ENCODE results near the gene GNG12.

Gene GNG12

GRCh38 chr1:67817319-67817718 is 15.9 kb downstream of the GNG12 start:
- H3K27me3 ChIP-seq (ENCODE audit: control insufficient read depth in 5 of 5, insufficient read depth in 4 of 5, low read length in 5 of 5), result no peaks in the 10 kb centered on the region
- no peaks in the 10 kb centered on the region for H3K9me3 ChIP-seq (ENCODE audit: control insufficient read depth in 5 of 5, low read length in 5 of 5)
- no peak overlapping the region for H3K9ac ChIP-seq (ENCODE audit: low read length in 5 of 5)
- H3K4me3 ChIP-seq (ENCODE audit: low read depth in 1 of 5, low read length in 5 of 5), result no peak overlapping the region
- no peaks in the 10 kb centered on the region for H3K36me3 ChIP-seq (ENCODE audit: control insufficient read depth in 5 of 5, insufficient read depth in 5 of 5, low read length in 5 of 5)
- peaks cover 1 to 80% (median 55%) of the 10 kb centered on the region in 5 donors for H3K4me1 ChIP-seq (ENCODE audit: control insufficient read depth in 5 of 5, insufficient read depth in 5 of 5, low read length in 5 of 5)
- H3K27ac ChIP-seq (ENCODE audit: low read depth, low read length), result peak overlapping the region; percentile 85

- H3K4me3 ChIP-seq (ENCODE audit: low read depth in 1 of 5, low read length in 5 of 5), result no peak overlapping the region
- H3K4me1 ChIP-seq (ENCODE audit: control insufficient read depth in 5 of 5, insufficient read depth in 5 of 5, low read length in 5 of 5), result peaks cover 1 to 88% (median 63%) of the 10 kb centered on the region in 5 donors
- no peaks in the 10 kb centered on the region for H3K9me3 ChIP-seq (ENCODE audit: control insufficient read depth in 5 of 5, low read length in 5 of 5)
- H3K27me3 ChIP-seq (ENCODE audit: control insufficient read depth in 5 of 5, insufficient read depth in 4 of 5, low read length in 5 of 5), result no peaks in the 10 kb centered on the region
- H3K36me3 ChIP-seq (ENCODE audit: control insufficient read depth in 5 of 5, insufficient read depth in 5 of 5, low read length in 5 of 5), result no peaks in the 10 kb centered on the region
- no peak overlapping the region for H3K9ac ChIP-seq (ENCODE audit: low read length in 5 of 5)
- H3K27ac ChIP-seq (ENCODE audit: low read depth, low read length), result peak overlapping the region; percentile 85
These were observed 16.8 kb downstream of the GNG12 start for GRCh38 chr1:67816506-67816905.

DNA sequence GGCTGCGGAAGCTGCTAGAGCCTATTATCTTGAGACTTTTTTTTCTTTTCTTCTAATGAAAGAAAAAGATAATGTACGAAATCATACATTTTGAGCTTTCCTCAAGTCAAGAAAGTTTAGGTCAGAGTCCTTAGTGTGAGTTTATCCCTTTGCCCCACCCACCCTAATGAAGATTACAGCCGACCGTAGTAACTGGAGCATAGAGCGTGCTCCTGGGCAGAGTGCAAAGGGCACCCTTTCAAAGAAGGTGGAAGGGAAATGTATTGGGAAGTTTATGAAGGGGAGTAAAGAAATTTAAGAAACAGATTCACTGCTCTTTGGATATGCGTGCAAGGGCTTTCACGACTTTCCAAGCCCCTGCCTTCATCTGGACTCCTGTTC is 17.2 kb downstream of the GNG12 start:
- Histone ChIP-seq H3K27ac (ENCODE audit: low read depth, low read length) (peak overlapping the region; percentile 85), H3K4me1 (ENCODE audit: control insufficient read depth in 5 of 5, insufficient read depth in 5 of 5, low read length in 5 of 5) (peaks cover 1 to 86% (median 61%) of the 10 kb centered on the region in 5 donors), H3K9me3 (ENCODE audit: control insufficient read depth in 5 of 5, low read length in 5 of 5) (no peaks in the 10 kb centered on the region), H3K4me3 (ENCODE audit: low read depth in 1 of 5, low read length in 5 of 5) (no peak overlapping the region), H3K27me3 (ENCODE audit: control insufficient read depth in 5 of 5, insufficient read depth in 4 of 5, low read length in 5 of 5) (no peaks in the 10 kb centered on the region), H3K36me3 (ENCODE audit: control insufficient read depth in 5 of 5, insufficient read depth in 5 of 5, low read length in 5 of 5) (no peaks in the 10 kb centered on the region), H3K9ac (ENCODE audit: low read length in 5 of 5) (no peak overlapping the region)

DNA sequence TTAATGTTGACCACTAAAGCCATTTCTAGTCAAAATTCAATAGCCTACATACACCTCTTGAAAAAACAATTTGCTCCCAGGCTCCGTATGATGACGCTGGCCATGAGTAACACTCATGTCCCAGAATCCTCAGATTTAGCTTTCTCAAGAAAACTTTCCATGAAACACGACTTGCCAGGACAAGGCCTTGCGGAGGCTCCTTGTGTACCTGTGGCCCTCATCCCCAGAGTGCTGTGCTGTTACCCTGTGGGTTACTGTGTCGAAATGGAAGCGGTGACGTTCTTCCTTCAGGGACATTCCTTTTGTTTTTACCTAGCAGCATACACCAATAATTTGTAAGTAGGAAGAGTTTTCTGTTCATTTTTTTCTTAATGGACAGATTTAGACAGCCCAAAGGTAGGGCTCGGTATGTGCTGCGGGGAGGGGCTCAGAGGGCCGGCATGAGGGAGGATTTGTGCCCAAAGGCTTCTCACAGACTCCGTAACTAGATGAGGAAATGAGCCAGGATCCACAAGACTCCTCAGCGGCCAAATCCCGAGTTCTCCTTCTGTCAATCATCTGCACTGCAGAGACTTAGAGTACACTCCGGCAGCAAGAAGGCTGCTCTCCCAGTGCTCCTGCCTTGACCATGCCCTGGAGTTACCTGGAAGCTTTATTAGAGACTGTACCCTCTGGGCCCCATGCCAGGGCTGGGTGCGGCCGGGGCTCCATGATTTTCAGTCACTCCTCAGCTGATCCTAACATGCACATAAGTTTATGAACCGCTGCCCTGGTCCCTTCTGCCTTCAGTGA is 17.8 kb downstream of the GNG12 start:
- Histone ChIP-seq H3K4me1 (ENCODE audit: control insufficient read depth in 5 of 5, insufficient read depth in 5 of 5, low read length in 5 of 5) (peaks cover 1 to 80% (median 59%) of the 10 kb centered on the region in 5 donors), H3K27ac (ENCODE audit: low read depth, low read length) (peak overlapping the region; percentile 85), H3K4me3 (ENCODE audit: low read depth in 1 of 5, low read length in 5 of 5) (no peak overlapping the region)

GRCh38 chr1:67814121-67814772 is 19.0 kb downstream of the GNG12 start:
- peak overlapping the region in 2 of 5 donors; percentile 16 to 73 for H3K9ac ChIP-seq (ENCODE audit: low read length in 5 of 5)
- H3K4me3 ChIP-seq (ENCODE audit: low read depth in 1 of 5, low read length in 5 of 5), result no peak overlapping the region

More for the DNA sequence above, 17.8 kb downstream of the GNG12 start:
- no peak overlapping the region for H3K9ac ChIP-seq (ENCODE audit: low read length in 5 of 5)
- H3K27me3 ChIP-seq (ENCODE audit: control insufficient read depth in 5 of 5, insufficient read depth in 4 of 5, low read length in 5 of 5), result no peaks in the 10 kb centered on the region
- no peaks in the 10 kb centered on the region for H3K9me3 ChIP-seq (ENCODE audit: control insufficient read depth in 5 of 5, low read length in 5 of 5)
- H3K36me3 ChIP-seq (ENCODE audit: control insufficient read depth in 5 of 5, insufficient read depth in 5 of 5, low read length in 5 of 5), result no peaks in the 10 kb centered on the region

DNA sequence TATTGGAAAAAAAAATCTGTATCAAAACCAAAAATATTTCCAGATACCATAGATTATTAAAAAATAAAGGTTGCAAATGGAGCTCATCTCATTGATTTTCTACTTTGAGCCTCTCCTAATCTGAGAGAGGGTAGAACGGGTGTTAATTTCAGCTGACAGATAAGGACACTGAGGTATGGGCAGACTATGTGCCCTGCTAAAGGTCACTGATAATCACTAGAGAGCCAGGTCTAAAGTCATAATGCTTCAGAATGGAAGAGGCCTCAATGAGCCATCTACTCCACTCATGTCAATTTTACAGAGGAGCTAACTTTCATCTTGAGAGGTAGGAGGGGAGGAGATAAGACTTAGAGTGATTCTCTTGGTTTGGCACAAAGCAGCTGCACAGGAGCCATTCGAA is 21.0 kb downstream of the GNG12 start:
- H3K4me1 ChIP-seq (ENCODE audit: control insufficient read depth in 5 of 5, insufficient read depth in 5 of 5, low read length in 5 of 5), result peaks cover 1 to 48% (median 39%) of the 10 kb centered on the region in 5 donors

More at GRCh38 chr1:67814121-67814772, 19.0 kb downstream of the GNG12 start:
- H3K27me3 ChIP-seq (ENCODE audit: control insufficient read depth in 5 of 5, insufficient read depth in 4 of 5, low read length in 5 of 5), result no peaks in the 10 kb centered on the region
- H3K36me3 ChIP-seq (ENCODE audit: control insufficient read depth in 5 of 5, insufficient read depth in 5 of 5, low read length in 5 of 5), result no peaks in the 10 kb centered on the region
- peak overlapping the region; percentile 85 for H3K27ac ChIP-seq (ENCODE audit: low read depth, low read length)
- H3K9me3 ChIP-seq (ENCODE audit: control insufficient read depth in 5 of 5, low read length in 5 of 5), result no peaks in the 10 kb centered on the region
- H3K4me1 ChIP-seq (ENCODE audit: control insufficient read depth in 5 of 5, insufficient read depth in 5 of 5, low read length in 5 of 5), result peaks cover 1 to 67% (median 52%) of the 10 kb centered on the region in 5 donors

DNA sequence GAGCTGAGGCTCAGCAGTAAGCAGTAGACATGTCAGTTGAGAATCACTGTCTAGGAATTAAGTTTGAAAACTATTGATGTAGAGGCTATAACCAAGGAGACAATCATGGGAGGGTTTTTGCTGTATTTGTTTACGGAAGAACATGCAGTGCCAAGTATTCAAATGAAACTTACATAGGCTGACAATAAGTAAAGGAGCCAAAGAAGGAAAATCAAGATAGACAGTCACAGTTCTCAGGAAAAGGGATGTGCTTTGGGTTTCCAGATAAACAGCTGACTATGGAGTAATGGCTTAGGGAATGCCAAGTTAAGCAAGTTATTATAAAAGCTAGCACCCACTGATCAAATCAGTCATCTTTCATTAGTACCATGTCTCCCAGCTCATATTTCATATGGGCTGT is 21.5 kb downstream of the GNG12 start:
- Histone ChIP-seq H3K4me3 (ENCODE audit: low read depth in 1 of 5, low read length in 5 of 5) (no peak overlapping the region), H3K27ac (ENCODE audit: low read depth, low read length) (peak overlapping the region; percentile 3), H3K36me3 (ENCODE audit: control insufficient read depth in 5 of 5, insufficient read depth in 5 of 5, low read length in 5 of 5) (no peaks in the 10 kb centered on the region), H3K9me3 (ENCODE audit: control insufficient read depth in 5 of 5, low read length in 5 of 5) (no peaks in the 10 kb centered on the region), H3K4me1 (ENCODE audit: control insufficient read depth in 5 of 5, insufficient read depth in 5 of 5, low read length in 5 of 5) (peaks cover 1 to 44% (median 37%) of the 10 kb centered on the region in 5 donors), H3K9ac (ENCODE audit: low read length in 5 of 5) (peak overlapping the region in 1 of 5 donors; percentile 34), H3K27me3 (ENCODE audit: control insufficient read depth in 5 of 5, insufficient read depth in 4 of 5, low read length in 5 of 5) (no peaks in the 10 kb centered on the region)

More for the DNA sequence above, 21.0 kb downstream of the GNG12 start:
- Histone ChIP-seq H3K4me3 (ENCODE audit: low read depth in 1 of 5, low read length in 5 of 5) (no peak overlapping the region), H3K27me3 (ENCODE audit: control insufficient read depth in 5 of 5, insufficient read depth in 4 of 5, low read length in 5 of 5) (no peaks in the 10 kb centered on the region), H3K36me3 (ENCODE audit: control insufficient read depth in 5 of 5, insufficient read depth in 5 of 5, low read length in 5 of 5) (no peaks in the 10 kb centered on the region), H3K9ac (ENCODE audit: low read length in 5 of 5) (peak overlapping the region in 1 of 5 donors; percentile 34), H3K27ac (ENCODE audit: low read depth, low read length) (peak overlapping the region; percentile 85), H3K9me3 (ENCODE audit: control insufficient read depth in 5 of 5, low read length in 5 of 5) (no peaks in the 10 kb centered on the region)

GRCh38 chr1:67809887-67810286 is 23.4 kb downstream of the GNG12 start:
- H3K9ac ChIP-seq (ENCODE audit: low read length in 5 of 5), result no peak overlapping the region
- no peaks in the 10 kb centered on the region for H3K9me3 ChIP-seq (ENCODE audit: control insufficient read depth in 5 of 5, low read length in 5 of 5)
- no peaks in the 10 kb centered on the region for H3K27me3 ChIP-seq (ENCODE audit: control insufficient read depth in 5 of 5, insufficient read depth in 4 of 5, low read length in 5 of 5)
- H3K27ac ChIP-seq (ENCODE audit: low read depth, low read length), result no peak overlapping the region
- peaks cover 1 to 32% (median 24%) of the 10 kb centered on the region in 5 donors for H3K4me1 ChIP-seq (ENCODE audit: control insufficient read depth in 5 of 5, insufficient read depth in 5 of 5, low read length in 5 of 5)
- H3K4me3 ChIP-seq (ENCODE audit: low read depth in 1 of 5, low read length in 5 of 5), result no peak overlapping the region
- no peaks in the 10 kb centered on the region for H3K36me3 ChIP-seq (ENCODE audit: control insufficient read depth in 5 of 5, insufficient read depth in 5 of 5, low read length in 5 of 5)

DNA sequence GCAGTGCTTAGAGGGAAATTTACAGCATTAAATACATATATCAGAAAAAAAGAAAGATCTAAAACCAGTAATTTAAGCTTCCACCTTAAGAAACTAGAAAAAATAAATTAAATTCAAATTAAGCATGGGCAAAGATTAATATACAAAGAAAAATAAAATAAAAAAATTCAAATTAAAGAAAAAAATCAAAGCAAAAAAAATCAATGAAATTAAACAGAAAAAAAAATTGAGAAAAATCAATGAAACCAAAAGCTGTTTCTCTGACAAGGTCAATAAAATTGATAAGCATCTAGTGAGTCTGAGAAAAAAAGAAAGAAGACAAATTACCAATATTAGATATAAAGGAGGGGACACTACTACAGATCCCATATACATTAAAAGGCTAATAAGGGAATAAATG is 26.0 kb downstream of the GNG12 start:
- no peaks in the 10 kb centered on the region for H3K27me3 ChIP-seq (ENCODE audit: control insufficient read depth in 5 of 5, insufficient read depth in 4 of 5, low read length in 5 of 5)
- H3K4me1 ChIP-seq (ENCODE audit: control insufficient read depth in 5 of 5, insufficient read depth in 5 of 5, low read length in 5 of 5), result peaks cover 11 to 37% (median 31%) of the 10 kb centered on the region in 5 donors
- no peaks in the 10 kb centered on the region for H3K9me3 ChIP-seq (ENCODE audit: control insufficient read depth in 5 of 5, low read length in 5 of 5)
- no peak overlapping the region for H3K27ac ChIP-seq (ENCODE audit: low read depth, low read length)
- H3K4me3 ChIP-seq (ENCODE audit: low read depth in 1 of 5, low read length in 5 of 5), result no peak overlapping the region
- no peak overlapping the region for H3K9ac ChIP-seq (ENCODE audit: low read length in 5 of 5)
- H3K36me3 ChIP-seq (ENCODE audit: control insufficient read depth in 5 of 5, insufficient read depth in 5 of 5, low read length in 5 of 5), result no peaks in the 10 kb centered on the region

GRCh38 chr1:67804710-67805109 is 28.6 kb downstream of the GNG12 start:
- Histone ChIP-seq H3K36me3 (ENCODE audit: control insufficient read depth in 5 of 5, insufficient read depth in 5 of 5, low read length in 5 of 5) (no peaks in the 10 kb centered on the region), H3K4me1 (ENCODE audit: control insufficient read depth in 5 of 5, insufficient read depth in 5 of 5, low read length in 5 of 5) (peaks cover 11 to 34% (median 26%) of the 10 kb centered on the region in 5 donors), H3K27ac (ENCODE audit: low read depth, low read length) (no peak overlapping the region), H3K9ac (ENCODE audit: low read length in 5 of 5) (no peak overlapping the region), H3K4me3 (ENCODE audit: low read depth in 1 of 5, low read length in 5 of 5) (no peak overlapping the region), H3K27me3 (ENCODE audit: control insufficient read depth in 5 of 5, insufficient read depth in 4 of 5, low read length in 5 of 5) (no peaks in the 10 kb centered on the region), H3K9me3 (ENCODE audit: control insufficient read depth in 5 of 5, low read length in 5 of 5) (no peaks in the 10 kb centered on the region)

Data from subcutaneous abdominal adipose tissue (tissue), 5 donors.